Vagina (tissue), 2 donors: ENCODE results near the gene HACD2.

Source experiments
- POLR2A ChIP-seq, 2 donors: fragments of 450-650 bp; IDR thresholded peaks; one replicate each; pipeline ENCODE4 v1.6.1; 2017; ENCODE audit warnings: antibody characterized with exemption in 2 of 2, mild to moderate bottlenecking in 2 of 2, moderate library complexity in 2 of 2
- POLR2AphosphoS5 ChIP-seq, 2 donors: sonication (generic); formaldehyde crosslinking; IDR thresholded peaks; one replicate each; pipeline ENCODE4 v1.9.0; 2017; ENCODE audit warnings: antibody characterized with exemption in 2 of 2, mild to moderate bottlenecking in 2 of 2, low read depth in 1 of 2; ENCODE audit not compliant: insufficient read depth in 1 of 2
- TF ChIP-seq, protein P1 (sequence below), 3 experiments: fragments of 450-650 bp in 2 of 3; fragments of 200-600 bp in 1 of 3; sonication (generic) in 1 of 3; IDR thresholded peaks; one replicate each; pipeline ENCODE4 v1.5.1; 2017 to 2019; ENCODE audit warnings: antibody characterized with exemption in 3 of 3, mild to moderate bottlenecking in 2 of 3, moderate library complexity in 2 of 3

DNA sequence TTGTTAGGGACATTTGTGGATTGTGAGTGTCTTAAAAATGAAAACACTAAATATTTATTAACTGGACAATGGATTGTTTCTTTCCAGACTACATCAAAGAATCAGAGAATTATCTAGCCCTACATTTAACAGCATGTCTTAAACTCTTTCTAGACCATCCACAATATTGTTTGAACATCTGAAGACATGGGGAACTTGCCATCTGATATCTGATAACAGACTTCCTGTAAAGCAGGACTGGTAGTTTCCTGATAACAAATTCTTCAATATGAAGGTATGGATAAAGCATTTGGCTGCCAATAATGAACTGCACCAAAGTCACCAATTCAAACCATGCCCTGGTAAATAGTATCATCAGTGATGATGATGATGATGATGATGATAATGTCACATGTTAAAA, 26.2 kb upstream of the HACD2 start:
- TF ChIP-seq, protein P1, sequence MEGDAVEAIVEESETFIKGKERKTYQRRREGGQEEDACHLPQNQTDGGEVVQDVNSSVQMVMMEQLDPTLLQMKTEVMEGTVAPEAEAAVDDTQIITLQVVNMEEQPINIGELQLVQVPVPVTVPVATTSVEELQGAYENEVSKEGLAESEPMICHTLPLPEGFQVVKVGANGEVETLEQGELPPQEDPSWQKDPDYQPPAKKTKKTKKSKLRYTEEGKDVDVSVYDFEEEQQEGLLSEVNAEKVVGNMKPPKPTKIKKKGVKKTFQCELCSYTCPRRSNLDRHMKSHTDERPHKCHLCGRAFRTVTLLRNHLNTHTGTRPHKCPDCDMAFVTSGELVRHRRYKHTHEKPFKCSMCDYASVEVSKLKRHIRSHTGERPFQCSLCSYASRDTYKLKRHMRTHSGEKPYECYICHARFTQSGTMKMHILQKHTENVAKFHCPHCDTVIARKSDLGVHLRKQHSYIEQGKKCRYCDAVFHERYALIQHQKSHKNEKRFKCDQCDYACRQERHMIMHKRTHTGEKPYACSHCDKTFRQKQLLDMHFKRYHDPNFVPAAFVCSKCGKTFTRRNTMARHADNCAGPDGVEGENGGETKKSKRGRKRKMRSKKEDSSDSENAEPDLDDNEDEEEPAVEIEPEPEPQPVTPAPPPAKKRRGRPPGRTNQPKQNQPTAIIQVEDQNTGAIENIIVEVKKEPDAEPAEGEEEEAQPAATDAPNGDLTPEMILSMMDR (IDR thresholded peaks at IDR 0.05) = no peak
- TF ChIP-seq POLR2A (IDR thresholded peaks at IDR 0.05) (no peak), POLR2AphosphoS5 (IDR thresholded peaks at IDR 0.05; ENCODE audit: insufficient read depth in 1 of 2, low read depth in 1 of 2) (no peak)
